Measurements from ENCODE around the gene ADAT3.
"Not testable (repeated sequence)": the region's sequence is repeated elsewhere in the genome, so short reads cannot be mapped to it uniquely, and the experiment has no call there.

ADAT3 gene

DNA sequence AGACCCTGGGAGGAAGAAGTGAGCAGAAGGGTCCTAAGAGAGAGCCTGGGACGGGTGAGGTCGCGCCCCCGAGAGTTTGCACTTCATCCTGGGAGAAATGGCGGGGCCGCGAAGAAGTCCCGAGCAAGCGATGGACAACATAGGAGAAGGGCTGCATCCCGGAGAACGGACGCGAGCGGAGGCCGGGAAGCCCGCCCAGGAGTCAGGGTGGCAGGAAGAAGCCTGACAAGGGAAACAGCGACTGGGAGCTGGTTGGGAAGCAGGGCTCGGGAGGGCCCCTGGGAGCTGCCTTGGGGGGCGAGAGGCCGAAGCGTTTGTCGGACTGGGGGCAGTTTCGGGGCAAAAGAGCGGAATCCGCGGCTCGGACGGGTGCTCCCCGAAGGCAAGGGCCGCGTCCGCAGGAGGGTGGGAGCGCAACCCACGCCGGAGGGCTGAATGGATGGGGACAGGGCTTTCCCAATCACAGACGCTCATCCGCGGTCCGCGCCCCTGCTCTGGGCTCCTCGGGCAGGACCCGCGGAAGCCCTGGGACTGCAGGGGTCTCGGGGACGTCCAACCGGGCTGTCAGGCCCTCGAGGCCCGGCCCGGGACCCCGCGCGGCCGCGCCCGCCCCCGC lies 20.4 kb upstream of the ADAT3 start:
- H2AFZ ChIP-seq (ENCODE audit: low read length) = peak overlapping the region; percentile 25; the same call in 1 of the 2 replicates

GRCh38 chr19:1885398-1886119 lies 19.6 kb upstream of the ADAT3 start, which contains the start of gene ABHD17A:
ABHD17A (minus strand) TSS chr19:1885496; CDS start chr19:1881566, 3,930 bp downstream.
- Histone ChIP-seq H2AFZ (ENCODE audit: low read length) (peak within 1 kb of the TSS; percentile 25; the same call in 1 of the 2 replicates), H3K9ac (ENCODE audit: low read length) (peak within 1 kb of the TSS; percentile 89), H3K4me1 (ENCODE audit: low read length) (peaks cover 10% of the 10 kb centered on the region), H3K4me2 (ENCODE audit: low read depth, low read length) (peak within 1 kb of the TSS; percentile 93), H3K79me2 (ENCODE audit: low read length) (peaks cover 41% of the 10 kb centered on the region), H3K4me3 (ENCODE audit: low read length) (peak within 1 kb of the TSS; percentile 97)
- H3K9me2 ChIP-seq (replicated peaks; ENCODE audit: insufficient read depth, low read length); H3K27me3 ChIP-seq (replicated peaks; ENCODE audit: insufficient read depth, low read length); H3K27ac ChIP-seq (ENCODE audit: low read length); H3K36me3 ChIP-seq (replicated peaks; ENCODE audit: insufficient read depth, low read length); H4K20me1 ChIP-seq (ENCODE audit: insufficient read depth, low read length); H3F3A ChIP-seq (ENCODE audit: insufficient read depth, low read length); H3K9me3 ChIP-seq (replicated peaks; ENCODE audit: insufficient read depth, low read length): not testable (repeated sequence)
- DNase-seq = peak; percentile 98

More for the DNA sequence above, 20.4 kb upstream of the ADAT3 start:
- peaks cover 46% of the 10 kb centered on the region for H3K79me2 ChIP-seq (ENCODE audit: low read length)
- no peaks in the 10 kb centered on the region for H3K9me2 ChIP-seq (replicated peaks; ENCODE audit: insufficient read depth, low read length)
- TF ChIP-seq EZH2phosphoT487 (IDR thresholded peaks at IDR 0.05; ENCODE audit: low read length) (no peak), CTCF (IDR thresholded peaks at IDR 0.05; ENCODE audit: low read length) (no peak), EZH2 (optimal IDR thresholded peaks at IDR 0.05; ENCODE audit: low read depth, low read length) (no peak)
- H3K4me3 ChIP-seq (ENCODE audit: low read length) = peak overlapping the region; percentile 97
- DNase-seq = no peak
- no peaks in the 10 kb centered on the region for H3K9me3 ChIP-seq (replicated peaks; ENCODE audit: insufficient read depth, low read length)
- H3F3A ChIP-seq (ENCODE audit: insufficient read depth, low read length) = no peaks in the 10 kb centered on the region
- no peaks in the 10 kb centered on the region for H3K27me3 ChIP-seq (replicated peaks; ENCODE audit: insufficient read depth, low read length)
- no peaks in the 10 kb centered on the region for H3K36me3 ChIP-seq (replicated peaks; ENCODE audit: insufficient read depth, low read length)
- H3K4me2 ChIP-seq (ENCODE audit: low read depth, low read length) = peak overlapping the region; percentile 93
- no peak overlapping the region for H3K27ac ChIP-seq (ENCODE audit: low read length)
- peak overlapping the region; percentile 89 for H3K9ac ChIP-seq (ENCODE audit: low read length)
- 0 out of 2 replicates have a peak, but pooled peaks cover 6% of the 10 kb centered on the region for H4K20me1 ChIP-seq (ENCODE audit: insufficient read depth, low read length)
- peaks cover 10% of the 10 kb centered on the region for H3K4me1 ChIP-seq (ENCODE audit: low read length)

DNA sequence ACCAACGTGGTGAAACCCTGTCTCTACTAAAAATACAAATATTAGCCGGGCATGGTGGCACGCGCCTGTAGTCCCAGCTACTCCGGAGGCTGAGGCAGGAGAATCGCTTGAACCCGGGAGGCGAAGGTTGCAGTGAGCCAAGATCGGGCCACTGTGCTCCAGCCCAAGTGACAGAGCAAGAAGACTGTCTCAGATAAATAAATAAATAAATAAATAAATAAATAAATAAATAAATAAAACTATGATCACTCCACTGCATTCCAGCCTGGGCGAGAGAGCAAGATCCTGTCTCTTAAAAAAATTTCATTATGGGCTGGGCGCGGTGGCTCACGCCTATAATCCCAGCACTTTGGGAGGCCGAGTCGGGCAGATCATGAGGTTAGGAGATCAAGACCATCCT lies 18.8 kb upstream of the ADAT3 start:
- H3K27ac ChIP-seq (ENCODE audit: low read length); H3K36me3 ChIP-seq (replicated peaks; ENCODE audit: insufficient read depth, low read length); H3K9me3 ChIP-seq (replicated peaks; ENCODE audit: insufficient read depth, low read length); DNase-seq; H4K20me1 ChIP-seq (ENCODE audit: insufficient read depth, low read length); H3K9ac ChIP-seq (ENCODE audit: low read length); H3K9me2 ChIP-seq (replicated peaks; ENCODE audit: insufficient read depth, low read length); H3F3A ChIP-seq (ENCODE audit: insufficient read depth, low read length); H3K4me2 ChIP-seq (ENCODE audit: low read depth, low read length); H3K4me3 ChIP-seq (ENCODE audit: low read length); H2AFZ ChIP-seq (ENCODE audit: low read length); H3K27me3 ChIP-seq (replicated peaks; ENCODE audit: insufficient read depth, low read length): not testable (repeated sequence)
- H3K4me1 ChIP-seq (ENCODE audit: low read length) = peaks cover 10% of the 10 kb centered on the region
- peaks cover 36% of the 10 kb centered on the region for H3K79me2 ChIP-seq (ENCODE audit: low read length)

- 0 out of 2 replicates have a peak, but pooled peaks cover 6% of the 10 kb centered on the region for H4K20me1 ChIP-seq (ENCODE audit: insufficient read depth, low read length)
- TF ChIP-seq EZH2phosphoT487 (IDR thresholded peaks at IDR 0.05; ENCODE audit: low read length) = no peak
- TF ChIP-seq EZH2 (optimal IDR thresholded peaks at IDR 0.05; ENCODE audit: low read depth, low read length) = no peak
- H3F3A ChIP-seq (ENCODE audit: insufficient read depth, low read length) = no peaks in the 10 kb centered on the region
- no peaks in the 10 kb centered on the region for H3K36me3 ChIP-seq (replicated peaks; ENCODE audit: insufficient read depth, low read length)
- no peak overlapping the region for H3K4me2 ChIP-seq (ENCODE audit: low read depth, low read length)
- no peaks in the 10 kb centered on the region for H3K27me3 ChIP-seq (replicated peaks; ENCODE audit: insufficient read depth, low read length)
- H3K27ac ChIP-seq (ENCODE audit: low read length) = no peak overlapping the region
- peaks cover 10% of the 10 kb centered on the region for H3K4me1 ChIP-seq (ENCODE audit: low read length)
- no peaks in the 10 kb centered on the region for H3K9me2 ChIP-seq (replicated peaks; ENCODE audit: insufficient read depth, low read length)
- no peak overlapping the region for H2AFZ ChIP-seq (ENCODE audit: low read length)
- peaks cover 17% of the 10 kb centered on the region for H3K79me2 ChIP-seq (ENCODE audit: low read length)
- no peaks in the 10 kb centered on the region for H3K9me3 ChIP-seq (replicated peaks; ENCODE audit: insufficient read depth, low read length)
- H3K9ac ChIP-seq (ENCODE audit: low read length) = no peak overlapping the region
- H3K4me3 ChIP-seq (ENCODE audit: low read length) = no peak overlapping the region
- no peak for DNase-seq
These were observed 16.8 kb upstream of the ADAT3 start for GRCh38 chr19:1888385-1888784.
